Mesendoderm (in vitro differentiated cells): ENCODE measurements around the gene GRID2.

Experiments
- small RNA-seq: library from polyadenylated mRNA; stranded (forward); fragments of <200 nt; extraction: miRNeasy Mini kit (QIAGEN cat#:217004); gene quantifications from one replicate; pipeline ENCODE3, GENCODE V24; 2013; ENCODE audit not compliant: insufficient read depth

GRID2 gene

Small RNA genes within 50 kb of the gene (small RNA-seq; reads per million reads assigned to genes)
- gene RNA5SP164 = 2.9 reads per million, percentile 43 among the genes with 10 or more reads in this experiment
